Activated CD8-positive, alpha-beta memory T cell treated with anti-CD3 and anti-CD28 coated beads for 48 hours (primary cell): ENCODE measurements around the gene LPIN1.
A peak's percentile ranks its signal among the peaks of the same experiment; 100 is the strongest.
"Not testable (repeated sequence)": the region's sequence is repeated elsewhere in the genome, so short reads cannot be mapped to it uniquely, and the experiment has no call there.

Experiments used
- DNase-seq, 3 experiments: peaks; one replicate each; pipeline ENCODE4 v3.0.0-alpha.2; 2020; ENCODE audit warnings: low read depth in 2 of 3, low spot score in 2 of 3

LPIN1 gene

DNA sequence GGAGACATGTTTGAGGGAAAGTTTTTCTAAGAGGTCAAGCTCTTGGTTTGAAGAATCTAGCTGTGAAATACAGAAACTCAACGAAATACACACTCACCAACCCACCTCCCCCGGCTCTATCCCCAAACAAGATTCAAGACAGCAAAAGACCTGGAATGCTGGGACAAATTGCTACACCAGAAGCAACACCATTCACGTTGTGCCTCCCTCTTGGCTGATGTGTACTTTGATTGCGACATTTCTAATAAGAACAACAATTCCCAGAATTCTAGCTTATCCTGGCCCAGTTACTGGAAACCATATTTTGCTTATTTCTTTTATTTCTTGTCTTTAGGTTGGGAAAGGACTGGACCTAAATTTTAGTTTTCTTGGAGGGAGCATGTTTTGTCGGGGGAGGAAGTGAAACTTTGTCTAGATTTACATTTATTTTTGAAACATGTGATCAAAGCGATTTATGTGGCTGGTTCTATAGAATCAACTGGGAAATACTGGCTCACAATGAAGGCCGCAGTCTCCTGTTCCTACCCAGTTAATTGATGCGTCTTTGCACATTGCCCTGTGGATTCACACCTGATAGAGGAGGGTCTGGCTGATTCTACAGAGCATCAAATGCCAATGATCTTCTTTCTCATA is 29.6 kb upstream of the LPIN1 start:
- no peak for DNase-seq

DNA sequence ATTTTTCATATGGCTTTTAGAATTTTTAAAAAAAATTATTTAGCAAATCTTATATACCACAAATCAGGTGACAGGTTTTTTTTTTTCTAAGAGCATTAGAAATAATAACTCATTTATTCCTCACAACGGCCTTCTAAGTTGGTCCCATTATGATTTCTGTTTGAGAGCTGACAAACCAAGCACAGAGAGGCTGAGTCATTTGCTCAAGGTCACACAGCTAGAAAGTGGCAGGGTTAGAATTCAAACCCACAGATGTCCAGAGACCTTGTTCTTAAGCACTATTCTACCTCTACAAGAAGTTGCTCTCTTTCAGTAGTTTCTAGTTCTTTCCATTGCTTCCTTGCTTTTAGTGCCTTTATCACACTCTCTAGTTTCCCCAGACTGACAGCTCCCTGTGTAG is 28.8 kb upstream of the LPIN1 start:
- DNase-seq = no peak

GRCh38 chr2:11718606-11719005 is 27.8 kb upstream of the LPIN1 start:
- DNase-seq = no peak

- no peak for DNase-seq
Measured at GRCh38 chr2:11719230-11719977, 27.0 kb upstream of the LPIN1 start.

- DNase-seq = no peak
Measured at GRCh38 chr2:11720752-11721151, 25.7 kb upstream of the LPIN1 start.

DNA sequence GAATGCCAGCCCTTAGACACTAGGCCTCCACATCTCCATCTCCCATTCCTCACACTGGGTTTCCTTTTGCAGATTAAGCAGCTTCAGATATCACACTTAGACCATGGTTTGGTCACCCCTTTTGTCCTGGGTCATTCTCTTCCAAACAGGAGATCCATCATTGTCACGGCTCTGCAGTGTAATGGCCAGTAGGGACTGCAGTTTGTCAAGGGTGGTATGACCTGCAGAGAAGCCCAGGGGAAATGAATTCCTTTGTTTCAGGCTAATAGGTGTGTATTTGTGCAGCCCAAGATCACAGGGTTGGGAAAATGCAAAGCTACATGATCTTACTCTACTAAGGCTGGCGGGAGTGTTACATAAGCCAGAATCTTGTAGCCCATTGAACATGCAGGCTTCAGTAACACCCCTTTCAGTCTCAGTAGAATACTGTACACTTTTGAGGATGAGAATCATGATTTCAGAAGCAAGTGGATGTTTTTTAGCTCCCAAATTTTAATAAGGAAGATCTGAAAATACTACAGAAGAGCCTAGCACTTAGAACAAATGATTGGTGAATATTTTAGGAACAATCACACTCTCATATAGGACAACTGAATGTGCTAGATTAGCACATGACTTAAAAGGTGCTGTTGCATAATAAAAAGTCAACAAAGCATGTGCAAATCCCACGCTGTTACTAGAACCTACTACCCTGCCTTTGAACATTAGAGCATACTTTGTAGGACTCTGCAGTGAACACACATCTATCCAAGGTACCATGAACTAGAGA is 24.0 kb upstream of the LPIN1 start:
- DNase-seq = no peak

GRCh38 chr2:11723061-11723371 is 23.4 kb upstream of the LPIN1 start:
- DNase-seq = no peak

DNA sequence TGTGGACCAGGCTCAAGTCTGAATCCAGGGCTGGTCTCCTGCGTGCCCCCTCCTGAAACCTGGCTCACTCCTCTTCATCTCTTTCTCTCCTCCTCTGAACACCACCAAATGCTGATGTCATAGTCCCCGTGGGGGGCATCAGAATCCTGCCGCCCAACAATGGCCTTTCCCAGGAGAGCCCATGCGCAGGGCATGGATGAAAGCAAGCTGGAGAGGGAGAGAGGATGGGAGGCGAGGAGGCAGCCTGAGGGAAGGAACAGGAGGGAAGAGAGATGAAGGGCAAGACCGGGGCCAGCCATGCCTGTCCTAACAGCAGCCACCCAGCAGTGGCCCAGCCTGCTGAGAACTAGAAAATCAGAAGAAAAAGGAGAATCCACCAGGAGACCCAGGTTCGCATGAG is 22.3 kb upstream of the LPIN1 start:
- no peak for DNase-seq

GRCh38 chr2:11726384-11726783 is 20.0 kb upstream of the LPIN1 start:
- no peak for DNase-seq

GRCh38 chr2:11729362-11730212 is 16.8 kb upstream of the LPIN1 start:
- no peak for DNase-seq

DNA sequence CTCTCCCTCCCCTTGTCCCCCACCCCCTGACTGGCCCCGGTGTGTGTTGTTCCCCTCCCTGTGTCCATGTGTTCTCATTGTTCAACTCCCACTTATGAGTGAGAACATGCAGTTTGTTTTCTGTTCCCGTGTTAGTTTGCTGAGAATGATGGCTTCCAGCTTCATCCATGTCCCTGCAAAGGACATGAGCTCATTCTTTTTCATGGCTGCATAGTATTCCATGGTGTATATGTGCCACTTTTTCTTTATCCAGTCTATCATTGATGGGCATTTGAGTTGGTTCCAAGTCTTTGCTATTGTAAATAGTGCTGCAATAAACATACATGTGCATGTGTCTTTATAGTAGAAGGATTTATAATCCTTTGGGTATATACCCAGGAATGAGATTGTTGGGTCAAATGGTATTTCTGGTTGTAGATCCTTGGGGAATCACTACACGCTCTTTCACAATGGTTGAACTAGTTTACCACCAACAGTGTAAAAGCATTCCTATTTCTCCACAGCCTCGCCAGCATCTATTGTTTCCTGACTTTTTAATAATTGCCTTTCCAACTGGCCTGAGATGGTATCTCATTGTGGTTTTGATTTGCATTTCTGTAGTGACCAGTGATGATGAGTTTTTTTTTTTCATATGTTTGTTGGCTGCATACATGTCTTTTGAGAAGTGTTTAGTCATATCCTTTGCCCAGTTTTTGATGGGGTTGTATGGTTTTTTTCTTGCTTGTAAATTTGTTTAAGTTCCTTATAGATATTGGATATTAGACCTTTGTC is 15.0 kb upstream of the LPIN1 start:
- not testable (repeated sequence) for DNase-seq

DNA sequence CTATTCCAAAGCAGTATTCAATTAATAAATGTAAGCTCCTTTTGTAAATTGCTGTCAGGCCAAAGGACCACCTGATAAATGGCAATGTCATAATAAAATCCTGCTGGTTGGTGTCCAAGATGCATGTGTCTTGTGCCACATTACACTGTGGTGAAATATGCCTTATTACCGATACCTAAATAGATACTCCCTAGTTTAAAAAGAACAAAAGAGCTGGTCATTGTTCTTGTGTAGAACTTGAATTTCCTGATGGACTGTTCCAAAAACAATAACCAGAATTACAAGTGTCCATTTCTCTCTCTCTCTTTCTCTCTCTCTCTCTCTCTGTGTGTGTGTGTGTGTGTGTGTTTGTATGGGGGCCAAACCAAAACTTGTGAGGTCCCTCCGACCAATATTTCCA is 13.8 kb upstream of the LPIN1 start:
- no peak for DNase-seq

DNA sequence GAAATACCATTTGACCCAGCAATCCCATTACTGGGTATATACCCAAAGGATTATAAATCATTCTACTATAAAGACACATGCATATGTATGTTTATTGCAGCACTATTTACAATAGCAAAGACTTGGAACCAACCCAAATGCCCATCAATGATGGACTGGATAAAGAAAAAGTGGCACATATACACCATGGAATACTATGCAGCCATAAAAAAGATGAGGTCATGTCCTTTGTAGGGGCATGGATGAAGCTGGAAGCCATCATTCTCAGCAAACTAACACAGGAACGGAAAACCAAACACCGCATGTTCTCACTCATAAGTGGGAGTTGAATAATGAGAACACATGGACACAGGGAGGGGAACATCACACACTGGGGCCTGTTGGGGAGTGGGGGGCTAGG is 8.6 kb upstream of the LPIN1 start:
- DNase-seq = not testable (repeated sequence)

- DNase-seq = no peak
Measured at GRCh38 chr2:11738589-11739436, 7.6 kb upstream of the LPIN1 start.

DNA sequence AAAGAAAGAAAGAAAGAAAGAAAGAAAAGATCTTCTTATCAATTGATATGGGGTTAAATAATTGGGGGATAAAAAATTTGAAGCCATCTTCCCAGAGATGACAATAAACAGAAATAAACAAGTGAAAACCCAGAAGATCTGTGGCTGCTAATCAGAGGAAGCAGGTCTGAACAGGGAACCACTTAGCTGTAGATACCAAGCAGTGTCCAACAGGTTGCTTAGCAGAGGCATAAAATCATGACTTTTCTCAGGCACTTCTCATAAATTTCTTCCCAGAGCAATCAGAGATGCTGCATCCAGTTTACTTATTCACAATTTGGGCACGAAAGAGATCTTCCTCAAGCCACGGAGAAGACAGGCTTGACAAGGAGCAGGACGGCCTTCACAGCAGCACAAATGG is 5.7 kb upstream of the LPIN1 start:
- DNase-seq = no peak

GRCh38 chr2:11742317-11742701 is 4.1 kb upstream of the LPIN1 start:
- DNase-seq = no peak

DNA sequence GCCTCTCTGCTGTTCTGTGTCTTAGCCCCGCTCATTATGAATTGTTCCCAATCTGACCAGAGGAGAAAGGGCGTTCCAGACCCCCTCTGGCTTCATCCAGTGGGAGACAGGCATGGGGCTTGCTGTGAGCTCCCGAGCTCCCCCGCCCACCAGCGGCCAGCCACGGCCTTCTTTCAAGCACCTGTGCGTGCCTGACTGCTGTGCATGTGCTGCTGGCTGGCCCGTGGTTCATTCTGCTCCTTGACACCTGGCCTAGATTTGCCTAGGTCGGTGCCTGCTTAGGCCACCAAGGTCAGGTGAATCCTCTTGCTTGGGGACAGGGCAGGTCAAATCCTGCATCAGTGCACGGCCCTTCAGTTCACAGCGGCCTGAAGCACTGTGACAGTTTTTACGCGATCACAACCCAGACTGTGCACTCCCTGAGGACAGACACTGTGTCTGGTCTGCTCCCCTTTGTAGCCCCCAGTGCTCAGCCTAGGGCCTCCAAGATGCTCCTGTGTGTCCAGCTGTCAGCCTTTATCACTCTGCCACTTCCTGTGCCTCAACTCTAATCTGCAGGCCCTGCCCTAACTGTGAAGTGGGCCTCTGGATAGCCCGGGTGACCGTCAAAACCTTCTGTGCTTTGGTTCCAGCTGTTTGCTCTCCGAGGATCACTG is 3.6 kb upstream of the LPIN1 start:
- DNase-seq = no peak

- no peak for DNase-seq
Measured at GRCh38 chr2:11743366-11743765, 3.1 kb upstream of the LPIN1 start.

GRCh38 chr2:11743846-11744553 is 2.4 kb upstream of the LPIN1 start:
- peak in 2 of 3 experiments; percentile 50 to 57 for DNase-seq
